Measurements from ENCODE around the gene CDK2. TPM values are rescaled to one million over a fixed set of nuclear protein-coding genes. Genes with fewer than 3 reads are reported as not detected.
A peak's percentile ranks its signal among the peaks of the same experiment; 100 is the strongest.

CDK2 gene
- polyA plus RNA-seq, 1 of the 3 experiments (the other 2 are of a cell fraction) = 43.3 TPM

DNA sequence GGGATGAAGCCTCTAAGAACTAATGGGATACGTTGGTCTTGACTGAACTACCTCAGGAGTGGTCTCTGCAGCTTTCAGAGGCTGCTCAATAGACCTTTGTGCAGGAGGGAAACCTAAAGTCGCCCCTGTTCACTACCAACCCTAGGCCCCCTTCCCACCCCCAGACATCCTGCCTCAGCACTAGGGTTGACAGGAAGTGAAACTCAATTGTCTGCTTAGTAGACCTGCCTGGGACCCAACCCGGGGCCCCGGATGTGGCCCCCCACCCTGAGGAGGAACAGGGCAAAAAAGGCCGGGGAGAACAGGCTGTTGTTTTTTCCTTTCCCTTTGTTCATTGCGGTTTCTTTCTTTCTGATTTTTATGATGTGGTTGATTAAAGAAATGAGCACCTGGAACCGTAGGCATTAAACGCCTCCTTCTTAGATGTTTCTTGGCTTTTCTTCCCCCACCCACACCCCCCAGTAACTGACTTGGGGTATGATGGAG, 37.3 kb upstream of the CDK2 start (continued):
- TF ChIP-seq MAX (IDR thresholded peaks at IDR 0.05; ENCODE audit: low read depth) (no peak), CHD2 (IDR thresholded peaks at IDR 0.05; ENCODE audit: low read length, partially characterized antibody) (no peak), MEF2A (IDR thresholded peaks at IDR 0.05; ENCODE audit: borderline replicate concordance, low read depth) (no peak), TCF12 (IDR thresholded peaks at IDR 0.05) (no peak), TEAD4 (IDR thresholded peaks at IDR 0.05; ENCODE audit: borderline replicate concordance, insufficient read depth) (no peak)
- TF ChIP-seq, protein P1, sequence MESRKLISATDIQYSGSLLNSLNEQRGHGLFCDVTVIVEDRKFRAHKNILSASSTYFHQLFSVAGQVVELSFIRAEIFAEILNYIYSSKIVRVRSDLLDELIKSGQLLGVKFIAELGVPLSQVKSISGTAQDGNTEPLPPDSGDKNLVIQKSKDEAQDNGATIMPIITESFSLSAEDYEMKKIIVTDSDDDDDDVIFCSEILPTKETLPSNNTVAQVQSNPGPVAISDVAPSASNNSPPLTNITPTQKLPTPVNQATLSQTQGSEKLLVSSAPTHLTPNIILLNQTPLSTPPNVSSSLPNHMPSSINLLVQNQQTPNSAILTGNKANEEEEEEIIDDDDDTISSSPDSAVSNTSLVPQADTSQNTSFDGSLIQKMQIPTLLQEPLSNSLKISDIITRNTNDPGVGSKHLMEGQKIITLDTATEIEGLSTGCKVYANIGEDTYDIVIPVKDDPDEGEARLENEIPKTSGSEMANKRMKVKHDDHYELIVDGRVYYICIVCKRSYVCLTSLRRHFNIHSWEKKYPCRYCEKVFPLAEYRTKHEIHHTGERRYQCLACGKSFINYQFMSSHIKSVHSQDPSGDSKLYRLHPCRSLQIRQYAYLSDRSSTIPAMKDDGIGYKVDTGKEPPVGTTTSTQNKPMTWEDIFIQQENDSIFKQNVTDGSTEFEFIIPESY (IDR thresholded peaks at IDR 0.05; ENCODE audit: borderline replicate concordance, low read depth) = no peak

DNA sequence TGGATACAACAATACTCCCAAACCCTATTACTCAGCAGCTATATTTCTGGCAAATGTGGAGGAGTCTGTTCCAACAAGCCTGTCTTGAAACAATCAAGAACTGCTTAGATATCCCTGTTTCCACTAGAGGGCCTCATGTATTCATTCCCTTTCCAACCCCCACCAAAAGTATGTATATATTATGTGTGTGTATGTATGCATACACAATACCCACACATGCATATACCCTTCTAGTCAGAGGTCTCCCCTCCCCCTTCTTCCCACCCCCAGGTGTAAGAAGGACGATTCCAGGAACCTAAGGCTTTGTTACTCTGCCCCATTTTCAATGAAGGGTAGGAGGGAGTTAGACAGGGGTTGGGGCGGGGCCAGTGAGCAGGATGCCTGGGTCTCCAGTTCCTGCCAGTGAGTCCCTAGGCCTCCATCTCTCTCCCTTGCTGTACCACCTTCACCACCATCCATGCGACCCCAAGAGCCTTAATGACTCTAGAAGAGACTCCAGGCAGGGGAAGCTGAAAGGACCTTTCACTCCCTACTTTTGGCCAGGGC, 35.8 kb upstream of the CDK2 start, which contains the start of gene DGKA:
DGKA (plus strand) TSS at position 392 of the 546 bp plus-strand sequence. CDS start 5,342 bp downstream, outside the sequence.
- Histone ChIP-seq H3K9me2 (no peaks in the 10 kb centered on the region), H3K27ac (ENCODE audit: low read depth in 2 of 2, low read length in 1 of 2) (peak within 1 kb of the TSS; percentile 79 to 80), H3F3A (replicated peaks; ENCODE audit: insufficient read depth) (peaks cover 31% of the 10 kb centered on the region), H3K9me3 (no peaks in the 10 kb centered on the region), H3K4me1 (ENCODE audit: control insufficient read depth in 1 of 2, insufficient read depth in 2 of 2, low read depth in 1 of 2, low read length in 1 of 2) (peaks cover 21 to 33% of the 10 kb centered on the region in 2 experiments; a peak in 3 of 4 replicates), H3K36me3 (replicated peaks in 1 of 2; ENCODE audit: control insufficient read depth in 1 of 2, insufficient read depth in 2 of 2, low read length in 1 of 2) (no peaks in the 10 kb centered on the region), H3K9ac (peak within 1 kb of the TSS; percentile 69), H2AFZ (ENCODE audit: low read depth) (peak within 1 kb of the TSS; percentile 73), H3K4me2 (peak within 1 kb of the TSS; percentile 90), H3K79me2 (ENCODE audit: insufficient read depth) (peaks cover 57% of the 10 kb centered on the region), H3K4me3 (ENCODE audit: low read depth in 2 of 2, low read length in 1 of 2) (peak within 1 kb of the TSS; percentile 64 to 72), H4K20me1 (ENCODE audit: insufficient read depth) (no peaks in the 10 kb centered on the region), H3K27me3 (ENCODE audit: insufficient read depth) (no peaks in the 10 kb centered on the region)
- 39% methylated on average over 3 of the region's 3 CpGs for WGBS (ENCODE audit: low lambda C conversion rate)
- DNase-seq = peak; percentile 74
- TF ChIP-seq, protein P1 (IDR thresholded peaks at IDR 0.05; ENCODE audit: borderline replicate concordance, low read depth) = no peak
- TF ChIP-seq RAD21 (IDR thresholded peaks at IDR 0.05; ENCODE audit: low read length) (peak; percentile 61), CHD2 (IDR thresholded peaks at IDR 0.05; ENCODE audit: low read length, partially characterized antibody) (peak; percentile 39), SIN3A (IDR thresholded peaks at IDR 0.05; ENCODE audit: borderline replicate concordance, low read depth, low read length) (no peak), SMC3 (IDR thresholded peaks at IDR 0.05; ENCODE audit: low read depth, low read length) (peak; percentile 28; the same call in 1 of the 2 replicates), CTCF (IDR thresholded peaks at IDR 0.05) (peak; percentile 76), TCF12 (IDR thresholded peaks at IDR 0.05) (peak; percentile 42), JUND (IDR thresholded peaks at IDR 0.05) (no peak)
- TF ChIP-seq, protein P2, sequence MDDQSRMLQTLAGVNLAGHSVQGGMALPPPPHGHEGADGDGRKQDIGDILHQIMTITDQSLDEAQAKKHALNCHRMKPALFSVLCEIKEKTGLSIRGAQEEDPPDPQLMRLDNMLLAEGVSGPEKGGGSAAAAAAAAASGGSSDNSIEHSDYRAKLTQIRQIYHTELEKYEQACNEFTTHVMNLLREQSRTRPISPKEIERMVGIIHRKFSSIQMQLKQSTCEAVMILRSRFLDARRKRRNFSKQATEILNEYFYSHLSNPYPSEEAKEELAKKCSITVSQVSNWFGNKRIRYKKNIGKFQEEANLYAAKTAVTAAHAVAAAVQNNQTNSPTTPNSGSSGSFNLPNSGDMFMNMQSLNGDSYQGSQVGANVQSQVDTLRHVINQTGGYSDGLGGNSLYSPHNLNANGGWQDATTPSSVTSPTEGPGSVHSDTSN (IDR thresholded peaks at IDR 0.05) = peak; percentile 25; the same call in 1 of the 2 replicates
- ChIA-PET CTCF (interaction anchor here (0.6 to 6.4 kb wide), 23 partner anchors 8 to 1895 kb away, joined by 3 to 51 read pairs (median 3); partner anchors contain the start of genes DNAJC14, MMP19 and SARNP), POLR2A (interaction anchor here (1.1 to 2.2 kb wide), 4 partner anchors 43 to 193 kb away, joined by 3 to 8 read pairs (median 4); partner anchors contain the start of genes ORMDL2, RAB5B and SARNP)
